ENCODE measurements around the gene CLEC12A. TPM values are rescaled to one million over a fixed set of nuclear protein-coding genes. Genes with fewer than 3 reads are reported as not detected.

CLEC12A gene
- total and polyA plus RNA-seq, 9 donors: 0.46 to 1.8 (median 0.97) TPM; not detected in 4

GRCh38 chr12:9935026-9935425 lies 36.2 kb upstream of the CLEC12A start:
- no peaks in the 10 kb centered on the region for H3K36me3 ChIP-seq
- no peaks in the 10 kb centered on the region for H3K4me1 ChIP-seq (ENCODE audit: insufficient read depth)
- no peaks in the 10 kb centered on the region for H3K9me3 ChIP-seq
- DNase-seq: no peak
- no peak overlapping the region for H3K4me3 ChIP-seq
- H3K27me3 ChIP-seq: no peaks in the 10 kb centered on the region
- H3K27ac ChIP-seq: no peak overlapping the region
- intact Hi-C loops (cut with DNase I): no loop called here
- TF ChIP-seq EP300 (IDR thresholded peaks at IDR 0.05): no peak
- no peak for TF ChIP-seq CTCF (IDR thresholded peaks at IDR 0.05)
- no peak for TF ChIP-seq POLR2A (IDR thresholded peaks at IDR 0.05)
- 91 to 94% (median 92%) methylated on average over 2 of the region's 2 CpGs for WGBS, 3 donors

GRCh38 chr12:9936591-9936990 lies 34.6 kb upstream of the CLEC12A start:
- Histone ChIP-seq H3K36me3 (no peaks in the 10 kb centered on the region), H3K9me3 (no peaks in the 10 kb centered on the region), H3K4me1 (ENCODE audit: insufficient read depth) (no peaks in the 10 kb centered on the region), H3K27ac (no peak overlapping the region), H3K27me3 (no peaks in the 10 kb centered on the region), H3K4me3 (no peak overlapping the region)
- 35 to 68% (median 56%) methylated on average over 10 of the region's 10 CpGs for WGBS, 3 donors
- no peak for DNase-seq
- intact Hi-C loops (cut with DNase I): no loop called here
- no peak for TF ChIP-seq EP300 (IDR thresholded peaks at IDR 0.05)
- TF ChIP-seq CTCF (IDR thresholded peaks at IDR 0.05): no peak
- TF ChIP-seq POLR2A (IDR thresholded peaks at IDR 0.05): no peak

GRCh38 chr12:9940375-9940774 lies 30.8 kb upstream of the CLEC12A start:
- intact Hi-C loops (cut with DNase I): no loop called here
- H3K36me3 ChIP-seq: no peaks in the 10 kb centered on the region
- TF ChIP-seq CTCF (IDR thresholded peaks at IDR 0.05) (no peak), POLR2A (IDR thresholded peaks at IDR 0.05) (no peak), EP300 (IDR thresholded peaks at IDR 0.05) (no peak)
- WGBS, 3 donors: 24 to 27% (median 27%) methylated on average over 2 of the region's 2 CpGs
- no peaks in the 10 kb centered on the region for H3K4me1 ChIP-seq (ENCODE audit: insufficient read depth)
- DNase-seq: no peak
- no peak overlapping the region for H3K27ac ChIP-seq
- H3K4me3 ChIP-seq: no peak overlapping the region
- H3K9me3 ChIP-seq: no peaks in the 10 kb centered on the region
- no peaks in the 10 kb centered on the region for H3K27me3 ChIP-seq

- H3K27ac ChIP-seq: no peak overlapping the region
- H3K4me1 ChIP-seq (ENCODE audit: insufficient read depth): no peaks in the 10 kb centered on the region
- DNase-seq: no peak
- intact Hi-C loops (cut with DNase I): no loop called here
- TF ChIP-seq CTCF (IDR thresholded peaks at IDR 0.05) (no peak), POLR2A (IDR thresholded peaks at IDR 0.05) (no peak), EP300 (IDR thresholded peaks at IDR 0.05) (no peak)
- WGBS, 3 donors: 56 to 85% (median 72%) methylated on average over 1 of the region's 1 CpG
- H3K36me3 ChIP-seq: no peaks in the 10 kb centered on the region
- H3K4me3 ChIP-seq: no peak overlapping the region
- no peaks in the 10 kb centered on the region for H3K9me3 ChIP-seq
- H3K27me3 ChIP-seq: no peaks in the 10 kb centered on the region
Measured at GRCh38 chr12:9941838-9942237, 29.4 kb upstream of the CLEC12A start.

GRCh38 chr12:9943240-9943639 lies 28.0 kb upstream of the CLEC12A start:
- WGBS, 3 donors: 38 to 62% (median 54%) methylated on average over 19 of the region's 19 CpGs
- TF ChIP-seq CTCF (IDR thresholded peaks at IDR 0.05) (no peak), EP300 (IDR thresholded peaks at IDR 0.05) (no peak), POLR2A (IDR thresholded peaks at IDR 0.05) (no peak)
- Histone ChIP-seq H3K4me1 (ENCODE audit: insufficient read depth) (no peaks in the 10 kb centered on the region), H3K4me3 (no peak overlapping the region), H3K36me3 (no peaks in the 10 kb centered on the region), H3K27me3 (no peaks in the 10 kb centered on the region), H3K27ac (no peak overlapping the region), H3K9me3 (no peaks in the 10 kb centered on the region)
- intact Hi-C loops (cut with DNase I): no loop called here
- no peak for DNase-seq
